Progenitor cell of endocrine pancreas (in vitro differentiated cells): ENCODE data around the gene PXK. TPM values are rescaled to one million over a fixed set of nuclear protein-coding genes. Genes with fewer than 3 reads are reported as not detected.

Experiments
- DNase-seq: peaks from one replicate; pipeline ENCODE4 v3.0.0; 2021; ENCODE audit warnings: low spot score; ENCODE audit not compliant: unreplicated experiment
- H3K27ac Mint-ChIP-seq: 2 replicates; pipeline ENCODE4 v1.8.0; 2021; ENCODE audit warnings: mild to moderate bottlenecking, moderate library complexity, mixed read lengths
- H3K27me3 Mint-ChIP-seq: 2 replicates; pipeline ENCODE4 v1.8.0; 2021; ENCODE audit warnings: mixed read lengths
- H3K36me3 Mint-ChIP-seq: 2 replicates; pipeline ENCODE4 v1.8.0; 2022; ENCODE audit warnings: mixed read lengths; ENCODE audit not compliant: insufficient read depth
- H3K4me1 Mint-ChIP-seq: 2 replicates; pipeline ENCODE4 v1.8.0; 2021; ENCODE audit warnings: low read depth, mixed read lengths
- H3K4me3 Mint-ChIP-seq: 2 replicates; pipeline ENCODE4 v1.8.0; 2021; ENCODE audit warnings: low read depth, mild to moderate bottlenecking, moderate library complexity, mixed read lengths
- H3K9me3 Mint-ChIP-seq: 2 replicates; pipeline ENCODE4 v1.8.0; 2021; ENCODE audit warnings: low read depth, mixed read lengths
- total RNA-seq: library from RNA; stranded (reverse); gene quantifications from 2 replicates; pipeline ENCODE4 v1.2.1, GENCODE V29; 2021
- TF ChIP-seq, protein P1 (sequence below): fragments of 200-600 bp; sonication (generic); IDR thresholded peaks from one replicate; pipeline ENCODE4 v1.5.0; 2021; ENCODE audit warnings: antibody characterized with exemption, mild to moderate bottlenecking; ENCODE audit not compliant: unreplicated experiment

Gene PXK
- total RNA-seq, 1 donor from 2014 or later, result 12.5 TPM

DNA sequence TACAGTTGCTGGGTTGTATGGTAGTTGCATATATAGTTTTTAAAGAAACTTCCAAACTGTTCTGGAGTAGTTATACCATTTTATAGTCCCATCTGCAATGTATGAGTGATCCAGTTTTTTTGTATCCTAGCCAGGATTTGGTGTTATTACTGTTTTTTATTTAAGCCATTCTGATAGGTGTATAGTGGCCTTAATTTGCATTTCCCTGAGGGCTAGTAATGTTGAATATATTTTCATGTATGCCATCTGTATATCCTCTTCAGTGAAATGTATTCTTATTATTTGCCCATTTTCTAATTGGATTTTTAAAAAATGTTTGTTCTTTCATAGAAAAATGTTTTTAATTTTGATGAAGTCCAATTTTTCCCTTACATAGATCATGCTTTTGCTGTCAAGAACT, 29.2 kb downstream of the PXK start:
- DNase-seq, result no peak
- Mint-ChIP-seq H3K4me1 (peaks cover 1% of the 10 kb centered on the region), H3K9me3 (peaks cover 14% of the 10 kb centered on the region), H3K4me3 (no peak overlapping the region), H3K27ac (no peak overlapping the region), H3K36me3 (peaks cover 2% of the 10 kb centered on the region), H3K27me3 (no peaks in the 10 kb centered on the region)
- TF ChIP-seq, protein P1, sequence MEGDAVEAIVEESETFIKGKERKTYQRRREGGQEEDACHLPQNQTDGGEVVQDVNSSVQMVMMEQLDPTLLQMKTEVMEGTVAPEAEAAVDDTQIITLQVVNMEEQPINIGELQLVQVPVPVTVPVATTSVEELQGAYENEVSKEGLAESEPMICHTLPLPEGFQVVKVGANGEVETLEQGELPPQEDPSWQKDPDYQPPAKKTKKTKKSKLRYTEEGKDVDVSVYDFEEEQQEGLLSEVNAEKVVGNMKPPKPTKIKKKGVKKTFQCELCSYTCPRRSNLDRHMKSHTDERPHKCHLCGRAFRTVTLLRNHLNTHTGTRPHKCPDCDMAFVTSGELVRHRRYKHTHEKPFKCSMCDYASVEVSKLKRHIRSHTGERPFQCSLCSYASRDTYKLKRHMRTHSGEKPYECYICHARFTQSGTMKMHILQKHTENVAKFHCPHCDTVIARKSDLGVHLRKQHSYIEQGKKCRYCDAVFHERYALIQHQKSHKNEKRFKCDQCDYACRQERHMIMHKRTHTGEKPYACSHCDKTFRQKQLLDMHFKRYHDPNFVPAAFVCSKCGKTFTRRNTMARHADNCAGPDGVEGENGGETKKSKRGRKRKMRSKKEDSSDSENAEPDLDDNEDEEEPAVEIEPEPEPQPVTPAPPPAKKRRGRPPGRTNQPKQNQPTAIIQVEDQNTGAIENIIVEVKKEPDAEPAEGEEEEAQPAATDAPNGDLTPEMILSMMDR, result no peak

DNA sequence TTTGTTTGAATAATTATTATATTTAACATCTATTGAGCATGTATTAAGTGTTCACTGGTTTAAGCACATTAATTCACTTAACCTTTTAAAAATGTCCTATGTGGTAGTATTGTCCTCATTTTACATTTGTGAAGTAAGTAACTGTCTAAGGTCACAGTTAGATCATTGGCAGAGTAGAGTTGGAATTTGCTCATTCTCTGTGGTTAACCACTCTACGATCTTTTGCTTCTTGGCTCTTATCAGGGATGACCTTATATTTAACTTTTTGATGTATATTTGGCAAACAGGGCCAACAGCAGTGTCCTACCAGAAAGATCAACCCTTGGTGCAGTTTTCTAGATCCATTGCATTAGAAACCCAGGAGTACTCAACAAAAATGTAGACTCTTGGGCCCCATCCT, 34.0 kb downstream of the PXK start:
- no peak overlapping the region for H3K27ac Mint-ChIP-seq

DNA sequence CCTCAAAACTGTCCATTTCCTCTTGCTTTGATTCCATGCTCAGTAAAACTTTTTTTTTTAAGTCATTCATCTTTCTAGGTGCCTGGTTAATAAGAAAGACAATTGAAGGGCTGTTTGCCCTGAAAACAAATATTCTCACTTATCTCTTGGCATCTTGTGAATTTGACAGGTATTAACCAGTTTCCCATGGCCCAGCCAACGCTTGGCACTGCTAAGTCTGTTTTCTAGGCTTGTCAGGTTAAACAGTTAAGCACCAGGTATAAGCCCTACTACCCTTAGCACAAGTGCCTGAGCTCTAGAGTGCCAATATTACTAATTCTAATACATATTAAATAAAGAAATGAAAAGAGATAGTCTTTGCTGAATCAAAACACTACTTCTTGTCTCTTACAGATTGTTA, 36.3 kb downstream of the PXK start:
- H3K36me3 Mint-ChIP-seq, result peaks cover 3% of the 10 kb centered on the region
- H3K9me3 Mint-ChIP-seq, result peaks cover 14% of the 10 kb centered on the region
- no peak overlapping the region for H3K27ac Mint-ChIP-seq
- TF ChIP-seq, protein P1, result no peak
- no peak overlapping the region for H3K4me3 Mint-ChIP-seq
- peaks cover 8% of the 10 kb centered on the region for H3K4me1 Mint-ChIP-seq
- H3K27me3 Mint-ChIP-seq, result no peaks in the 10 kb centered on the region
- DNase-seq, result no peak

More for the DNA sequence above, 34.0 kb downstream of the PXK start:
- H3K27me3 Mint-ChIP-seq, result no peaks in the 10 kb centered on the region
- peaks cover 15% of the 10 kb centered on the region for H3K9me3 Mint-ChIP-seq
- no peak for DNase-seq
- TF ChIP-seq, protein P1, result no peak
- H3K36me3 Mint-ChIP-seq, result peaks cover 2% of the 10 kb centered on the region
- H3K4me1 Mint-ChIP-seq, result peaks cover 8% of the 10 kb centered on the region
- H3K4me3 Mint-ChIP-seq, result no peak overlapping the region

DNA sequence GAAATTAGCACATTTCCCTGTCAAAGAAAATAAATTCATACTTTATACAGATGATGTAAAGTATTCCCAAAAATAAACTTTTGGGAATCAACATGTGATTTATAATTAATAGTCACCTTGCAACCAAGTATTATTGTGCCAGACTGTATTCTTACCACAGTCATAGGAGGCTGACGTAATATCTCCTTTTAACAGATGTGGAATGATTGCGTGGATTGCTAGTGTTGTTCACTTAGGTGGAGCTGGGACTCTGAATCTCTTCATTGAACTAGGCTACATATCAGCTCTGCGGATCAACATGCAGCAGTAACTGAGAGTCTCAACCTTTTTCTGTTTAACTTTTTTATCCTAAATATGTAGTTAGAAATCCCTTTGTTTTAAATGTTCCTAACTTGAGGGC, 37.2 kb downstream of the PXK start:
- Mint-ChIP-seq H3K4me1 (peaks cover 11% of the 10 kb centered on the region), H3K36me3 (peaks cover 2% of the 10 kb centered on the region), H3K27ac (peak overlapping the region; percentile 84), H3K27me3 (no peaks in the 10 kb centered on the region), H3K4me3 (no peak overlapping the region), H3K9me3 (peaks cover 11% of the 10 kb centered on the region)
- TF ChIP-seq, protein P1, result no peak
- no peak for DNase-seq

DNA sequence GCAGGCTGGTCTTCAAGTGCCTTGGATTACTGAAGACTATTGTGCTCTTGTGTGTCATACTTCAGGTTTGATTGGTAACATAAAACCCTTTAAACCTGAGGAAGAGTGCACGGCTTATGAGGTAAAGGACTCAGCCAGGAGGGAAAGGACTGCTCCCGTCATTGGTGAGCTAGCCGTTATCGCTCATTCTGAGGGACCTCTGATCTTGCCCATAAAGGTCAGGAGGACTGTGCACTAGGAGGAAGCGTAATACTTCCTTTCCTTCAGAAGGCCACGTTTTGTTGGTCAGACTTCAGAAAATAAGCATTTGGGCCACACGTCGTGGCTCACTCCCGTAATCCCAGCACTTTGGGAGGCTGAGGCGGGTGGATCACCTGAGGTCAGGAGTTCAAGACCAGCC, 37.7 kb downstream of the PXK start:
- DNase-seq, result no peak
- H3K9me3 Mint-ChIP-seq, result peaks cover 6% of the 10 kb centered on the region
- no peak overlapping the region for H3K4me3 Mint-ChIP-seq
- TF ChIP-seq, protein P1, result no peak
- no peak overlapping the region for H3K27ac Mint-ChIP-seq
- H3K27me3 Mint-ChIP-seq, result no peaks in the 10 kb centered on the region
- H3K4me1 Mint-ChIP-seq, result peaks cover 12% of the 10 kb centered on the region
- peaks cover 2% of the 10 kb centered on the region for H3K36me3 Mint-ChIP-seq
